Ascending aorta (tissue), 2 donors: Measurements from ENCODE around the gene SENP1. TPM values are rescaled to one million over a fixed set of nuclear protein-coding genes. Genes with fewer than 3 reads are reported as not detected.

Experiments used
- DNase-seq, 2 donors: peaks; one replicate each; pipeline ENCODE4 v3.0.0-alpha.2; 2019; ENCODE audit warnings: low spot score in 2 of 2
- H3K27ac ChIP-seq, 2 donors: fragments of 200-600 bp; sonication (generic); one replicate each; pipeline ENCODE4 v1.5.1; 2016 to 2017; ENCODE audit warnings: mild to moderate bottlenecking in 1 of 2
- H3K27me3 ChIP-seq: fragments of 200-600 bp; sonication (generic); one replicate; pipeline ENCODE4 v1.5.1; 2017
- H3K36me3 ChIP-seq, 2 donors: fragments of 200-600 bp; sonication (generic); one replicate each; pipeline ENCODE4 v1.5.1; 2016
- H3K4me1 ChIP-seq, 2 donors: fragments of 200-600 bp; sonication (generic); one replicate each; pipeline ENCODE4 v1.5.1; 2016 to 2017; ENCODE audit warnings: mild to moderate bottlenecking in 1 of 2
- H3K4me3 ChIP-seq, 2 donors: fragments of 200-600 bp; sonication (generic); one replicate each; pipeline ENCODE4 v1.5.1; 2016 to 2017; ENCODE audit warnings: mild to moderate bottlenecking in 1 of 2
- H3K9me3 ChIP-seq, 2 donors: fragments of 200-600 bp; sonication (generic); one replicate each; pipeline ENCODE4 v1.5.1; 2016
- CTCF ChIP-seq, 3 experiments: fragments of 200-600 bp in 2 of 3; fragments of 450-650 bp in 1 of 3; sonication (generic) in 2 of 3; IDR thresholded peaks; one replicate each; pipeline ENCODE4 v1.5.1; 2016 to 2019; ENCODE audit warnings: antibody characterized with exemption in 3 of 3, mild to moderate bottlenecking in 1 of 3, moderate library complexity in 1 of 3
- intact Hi-C: fragments of 100-400 bp; cut with DNase I; formaldehyde crosslinking; loops from one replicate; pipeline ENCODE4 v1.15.1; 2023
- total RNA-seq: library from RNA; depleted of rRNA; stranded (reverse); fragments of >200 nt; gene quantifications from one replicate; pipeline ENCODE4 v1.1.0, GENCODE V29; 2016

Gene SENP1
- total RNA-seq, 1 donor from 2014 or later, result 11.3 TPM

- Histone ChIP-seq H3K4me3 (no peak overlapping the region), H3K4me1 (peaks cover 14 to 32% of the 10 kb centered on the region in 2 donors), H3K27me3 (peaks cover 12% of the 10 kb centered on the region), H3K36me3 (no peaks in the 10 kb centered on the region), H3K9me3 (no peaks in the 10 kb centered on the region), H3K27ac (no peak overlapping the region)
- no peak for TF ChIP-seq CTCF (IDR thresholded peaks at IDR 0.05)
- intact Hi-C loops, result loop anchor here (10.0 kb wide), 1 partner anchor 149 kb away; the partner anchor contains the start of gene ASB8
- DNase-seq, result no peak
Observed at GRCh38 chr12:48005750-48006021, 100.2 kb downstream of the SENP1 start.

GRCh38 chr12:48005001-48005749, 100.7 kb downstream of the SENP1 start:
- no peaks in the 10 kb centered on the region for H3K36me3 ChIP-seq
- peaks cover 14 to 32% of the 10 kb centered on the region in 2 donors for H3K4me1 ChIP-seq
- no peaks in the 10 kb centered on the region for H3K9me3 ChIP-seq
- H3K4me3 ChIP-seq, result peak overlapping the region; percentile 49 to 73
- no peak for DNase-seq
- TF ChIP-seq CTCF (IDR thresholded peaks at IDR 0.05), result no peak
- H3K27ac ChIP-seq, result no peak overlapping the region
- intact Hi-C loops, result loop anchor here (10.0 kb wide), 1 partner anchor 150 kb away; the partner anchor contains the start of gene ASB8
- peaks cover 12% of the 10 kb centered on the region for H3K27me3 ChIP-seq

GRCh38 chr12:48004053-48004941, 101.6 kb downstream of the SENP1 start, which contains the start of gene COL2A1:
COL2A1 (minus strand) TSS chr12:48004476; CDS start chr12:48004321, 155 bp downstream.
- intact Hi-C loops, result loop anchor here (10.0 kb wide), 1 partner anchor 151 kb away; the partner anchor contains the start of gene ASB8
- Histone ChIP-seq H3K4me3 (peak within 1 kb of the TSS; percentile 49 to 73), H3K27me3 (peaks cover 12% of the 10 kb centered on the region), H3K27ac (no peak within 1 kb of the TSS), H3K36me3 (no peaks in the 10 kb centered on the region), H3K9me3 (no peaks in the 10 kb centered on the region), H3K4me1 (peaks cover 14 to 32% of the 10 kb centered on the region in 2 donors)
- no peak for TF ChIP-seq CTCF (IDR thresholded peaks at IDR 0.05)
- no peak for DNase-seq

GRCh38 chr12:48003226-48004052, 102.4 kb downstream of the SENP1 start:
- Histone ChIP-seq H3K36me3 (no peaks in the 10 kb centered on the region), H3K27me3 (peaks cover 12% of the 10 kb centered on the region), H3K27ac (no peak overlapping the region), H3K4me1 (peaks cover 14 to 32% of the 10 kb centered on the region in 2 donors), H3K4me3 (peak overlapping the region; percentile 68 to 73), H3K9me3 (no peaks in the 10 kb centered on the region)
- intact Hi-C loops, result loop anchor here (10.0 kb wide), 1 partner anchor 151 kb away; the partner anchor contains the start of gene ASB8
- no peak for TF ChIP-seq CTCF (IDR thresholded peaks at IDR 0.05)
- no peak for DNase-seq

- no peak for DNase-seq
- Histone ChIP-seq H3K36me3 (no peaks in the 10 kb centered on the region), H3K4me1 (peaks cover 14 to 32% of the 10 kb centered on the region in 2 donors), H3K9me3 (no peaks in the 10 kb centered on the region), H3K27ac (no peak overlapping the region), H3K4me3 (peak overlapping the region; percentile 68 to 73), H3K27me3 (peaks cover 12% of the 10 kb centered on the region)
- intact Hi-C loops, result loop anchor here (10.0 kb wide), 1 partner anchor 152 kb away; the partner anchor contains the start of gene ASB8
- TF ChIP-seq CTCF (IDR thresholded peaks at IDR 0.05), result no peak
Observed at GRCh38 chr12:48002773-48003218, 103.1 kb downstream of the SENP1 start.
